ENCODE results near the gene PRKAG3. TPM values are rescaled to one million over a fixed set of nuclear protein-coding genes. Genes with fewer than 3 reads are reported as not detected.

Gene PRKAG3
- total and polyA plus RNA-seq, 2 experiments from 2014 or later, result 0.17 TPM; not detected in 1

- no peak for TF ChIP-seq CTCF (IDR thresholded peaks at IDR 0.05; ENCODE audit: low read depth, low read length)
- Histone ChIP-seq H3K9me3 (ENCODE audit: low read depth) (no peaks in the 10 kb centered on the region), H3K27ac (no peak overlapping the region), H3K27me3 (no peaks in the 10 kb centered on the region), H3K4me3 (no peak overlapping the region), H3K36me3 (peaks cover 6% of the 10 kb centered on the region), H3K4me1 (ENCODE audit: low read depth) (peaks cover 13% of the 10 kb centered on the region)
- no peak for DNase-seq (ENCODE audit: low read depth in 1 of 2, low spot score in 1 of 2)
Observed at GRCh38 chr2:218821605-218822211, 9.9 kb downstream of the PRKAG3 start.

- H3K27ac ChIP-seq, result no peak overlapping the region
Observed at GRCh38 chr2:218820746-218821369, 10.7 kb downstream of the PRKAG3 start.

GRCh38 chr2:218819093-218819492, 12.5 kb downstream of the PRKAG3 start:
- no peak overlapping the region for H3K4me3 ChIP-seq
- peaks cover 17% of the 10 kb centered on the region for H3K4me1 ChIP-seq (ENCODE audit: low read depth)
- H3K27me3 ChIP-seq, result no peaks in the 10 kb centered on the region
- no peak for TF ChIP-seq CTCF (IDR thresholded peaks at IDR 0.05; ENCODE audit: low read depth, low read length)
- H3K27ac ChIP-seq, result no peak overlapping the region
- peaks cover 19% of the 10 kb centered on the region for H3K36me3 ChIP-seq
- no peaks in the 10 kb centered on the region for H3K9me3 ChIP-seq (ENCODE audit: low read depth)
- no peak for DNase-seq (ENCODE audit: low read depth in 1 of 2, low spot score in 1 of 2)

More at GRCh38 chr2:218820746-218821369, 10.7 kb downstream of the PRKAG3 start:
- Histone ChIP-seq H3K27me3 (no peaks in the 10 kb centered on the region), H3K4me3 (no peak overlapping the region), H3K4me1 (ENCODE audit: low read depth) (peaks cover 17% of the 10 kb centered on the region), H3K36me3 (peaks cover 7% of the 10 kb centered on the region), H3K9me3 (ENCODE audit: low read depth) (no peaks in the 10 kb centered on the region)
- TF ChIP-seq CTCF (IDR thresholded peaks at IDR 0.05; ENCODE audit: low read depth, low read length), result no peak
- no peak for DNase-seq (ENCODE audit: low read depth in 1 of 2, low spot score in 1 of 2)

- Histone ChIP-seq H3K4me3 (no peak overlapping the region), H3K27me3 (no peaks in the 10 kb centered on the region), H3K27ac (peak overlapping the region; percentile 67), H3K36me3 (peaks cover 37% of the 10 kb centered on the region), H3K4me1 (ENCODE audit: low read depth) (peaks cover 4% of the 10 kb centered on the region), H3K9me3 (ENCODE audit: low read depth) (no peaks in the 10 kb centered on the region)
- no peak for TF ChIP-seq CTCF (IDR thresholded peaks at IDR 0.05; ENCODE audit: low read depth, low read length)
- peak in 1 of 2 donors; percentile 49 for DNase-seq (ENCODE audit: low read depth in 1 of 2, low spot score in 1 of 2)
Observed at GRCh38 chr2:218816561-218817011, 15.0 kb downstream of the PRKAG3 start.

GRCh38 chr2:218815649-218816048, 16.0 kb downstream of the PRKAG3 start:
- H3K9me3 ChIP-seq (ENCODE audit: low read depth), result no peaks in the 10 kb centered on the region
- no peak overlapping the region for H3K27ac ChIP-seq
- no peak for DNase-seq (ENCODE audit: low read depth in 1 of 2, low spot score in 1 of 2)
- H3K36me3 ChIP-seq, result peaks cover 37% of the 10 kb centered on the region
- peaks cover 4% of the 10 kb centered on the region for H3K4me1 ChIP-seq (ENCODE audit: low read depth)
- no peak for TF ChIP-seq CTCF (IDR thresholded peaks at IDR 0.05; ENCODE audit: low read depth, low read length)
- H3K4me3 ChIP-seq, result no peak overlapping the region
- no peaks in the 10 kb centered on the region for H3K27me3 ChIP-seq
